Endodermal cell (in vitro differentiated cells): Measurements from ENCODE around the gene SLC12A3. TPM values are rescaled to one million over a fixed set of nuclear protein-coding genes. Genes with fewer than 3 reads are reported as not detected.
A peak's percentile ranks its signal among the peaks of the same experiment; 100 is the strongest.

Experiments used
- DNase-seq: peaks from one replicate; pipeline ENCODE4 v3.0.0-alpha.2; 2017
- H3K27ac ChIP-seq: 2 replicates; pipeline ENCODE4 v1.5.1; 2013; ENCODE audit warnings: mild to moderate bottlenecking, low read depth, low read length, moderate library complexity
- H3K27me3 ChIP-seq: 2 replicates; pipeline ENCODE4 v1.6.1; 2013; ENCODE audit warnings: mild to moderate bottlenecking, low read length, moderate library complexity; ENCODE audit not compliant: insufficient read depth, control insufficient read depth, poor library complexity, severe bottlenecking
- H3K36me3 ChIP-seq: 2 replicates; pipeline ENCODE4 v1.7.0; 2013; ENCODE audit warnings: mild to moderate bottlenecking, low read length, moderate library complexity; ENCODE audit not compliant: control insufficient read depth, insufficient read depth
- H3K4me1 ChIP-seq: one replicate; pipeline ENCODE4 v1.7.0; 2013; ENCODE audit warnings: low read length; ENCODE audit not compliant: control insufficient read depth, insufficient read depth
- H3K4me3 ChIP-seq: 2 replicates; pipeline ENCODE4 v1.5.1; 2013; ENCODE audit warnings: mild to moderate bottlenecking, low read length, moderate library complexity
- H3K9ac ChIP-seq: 2 replicates; pipeline ENCODE4 v1.6.1; 2013; ENCODE audit warnings: mild to moderate bottlenecking, low read length, moderate library complexity; ENCODE audit not compliant: poor library complexity, severe bottlenecking; ENCODE audit errors: extremely low read depth
- H3K9me3 ChIP-seq: 2 replicates; pipeline ENCODE4 v1.6.1; 2013; ENCODE audit warnings: mild to moderate bottlenecking, low read length, moderate library complexity; ENCODE audit not compliant: control insufficient read depth
- H3K27ac Mint-ChIP-seq: 2 replicates; pipeline ENCODE4 v1.8.0; 2020; ENCODE audit warnings: mixed read lengths
- H3K27me3 Mint-ChIP-seq: 2 replicates; pipeline ENCODE4 v1.8.0; 2021; ENCODE audit warnings: mild to moderate bottlenecking, mixed read lengths; ENCODE audit not compliant: insufficient read depth
- H3K36me3 Mint-ChIP-seq: 2 replicates; pipeline ENCODE4 v1.8.0; 2020; ENCODE audit warnings: low read depth, mixed read lengths
- H3K4me1 Mint-ChIP-seq: 2 replicates; pipeline ENCODE4 v1.8.0; 2020; ENCODE audit warnings: mixed read lengths
- H3K4me3 Mint-ChIP-seq: 2 replicates; pipeline ENCODE4 v1.8.0; 2020; ENCODE audit warnings: mild to moderate bottlenecking, moderate library complexity, mixed read lengths
- H3K9me3 Mint-ChIP-seq: 2 replicates; pipeline ENCODE4 v1.8.0; 2020; ENCODE audit warnings: mild to moderate bottlenecking, mixed read lengths
- CTCF ChIP-seq: fragments of 200-600 bp; sonication (generic); conservative IDR thresholded peaks from 2 replicates; pipeline ENCODE4 v1.5.0; 2021; ENCODE audit warnings: antibody characterized with exemption, mild to moderate bottlenecking
- WGBS, 2 experiments: methylation state at CpG; one replicate each; pipeline versions ENCODE4 v1.1.5 to v1.1.7; 2013; ENCODE audit warnings: missing lambda C conversion rate in 2 of 2, mixed read lengths in 1 of 2; ENCODE audit not compliant: insufficient coverage in 1 of 2, insufficient read length in 1 of 2; 5-methylcytosine and 5-hydroxymethylcytosine counted together
- total RNA-seq, 2 donors: library from RNA; stranded (reverse); fragmentation: NEBNext Ultra II Directional in 1 of 2; extraction: Animal tissue kit (Norgen Biotek cat#: 25700) in 1 of 2; gene quantifications; 2 replicates in 1 of 2; 3 replicates in 1 of 2; pipeline ENCODE4 v1.2.1, GENCODE V29; 2021

SLC12A3 gene
- total RNA-seq, 2 donors from 2014 or later = not detected

- Histone ChIP-seq H3K27me3 (no peaks in the 10 kb centered on the region), H3K4me1 (peaks cover 23% of the 10 kb centered on the region), H3K9ac (no peak overlapping the region), H3K9me3 (no peaks in the 10 kb centered on the region), H3K27ac (no peak overlapping the region), H3K36me3 (no peaks in the 10 kb centered on the region), H3K4me3 (no peak overlapping the region)
- Mint-ChIP-seq H3K4me1 (peaks cover 42% of the 10 kb centered on the region), H3K27ac (peak overlapping the region; percentile 81), H3K27me3 (no peaks in the 10 kb centered on the region), H3K4me3 (no peak overlapping the region), H3K36me3 (no peaks in the 10 kb centered on the region), H3K9me3 (no peaks in the 10 kb centered on the region)
- TF ChIP-seq CTCF = no peak
- no peak for DNase-seq
- WGBS, 2 experiments = 90 to 97% methylated on average over 8 of the region's 8 CpGs
These were observed 3.3 kb upstream of the SLC12A3 start for GRCh38 chr16:56861756-56862155.

GRCh38 chr16:56862776-56863175 is 2.2 kb upstream of the SLC12A3 start:
- H3K27ac ChIP-seq = no peak overlapping the region
- H3K9me3 Mint-ChIP-seq = no peaks in the 10 kb centered on the region

GRCh38 chr16:56865394-56866062 is 521 bp downstream of the SLC12A3 start:
- H3K27ac ChIP-seq = no peak overlapping the region
- no peak overlapping the region for H3K27ac Mint-ChIP-seq
- H3K9me3 Mint-ChIP-seq = no peaks in the 10 kb centered on the region
- no peaks in the 10 kb centered on the region for H3K27me3 Mint-ChIP-seq
- no peaks in the 10 kb centered on the region for H3K9me3 ChIP-seq
- H3K9ac ChIP-seq = no peak overlapping the region
- H3K36me3 Mint-ChIP-seq = no peaks in the 10 kb centered on the region
- no peaks in the 10 kb centered on the region for H3K27me3 ChIP-seq
- H3K4me1 Mint-ChIP-seq = peaks cover 33% of the 10 kb centered on the region
- DNase-seq = no peak
- no peak for TF ChIP-seq CTCF
- H3K4me1 ChIP-seq = peaks cover 20% of the 10 kb centered on the region
- no peaks in the 10 kb centered on the region for H3K36me3 ChIP-seq
- 96 to 97% methylated on average over 5 to 13 of the region's 13 CpGs for WGBS, 2 experiments
- H3K4me3 Mint-ChIP-seq = no peak overlapping the region
- no peak overlapping the region for H3K4me3 ChIP-seq

More at GRCh38 chr16:56862776-56863175, 2.2 kb upstream of the SLC12A3 start:
- Mint-ChIP-seq H3K4me1 (peaks cover 42% of the 10 kb centered on the region), H3K27me3 (no peaks in the 10 kb centered on the region), H3K36me3 (no peaks in the 10 kb centered on the region), H3K27ac (no peak overlapping the region), H3K4me3 (no peak overlapping the region)
- whole genome bisulfite sequencing, 2 experiments = 91 to 93% methylated on average over 3 to 5 of the region's 5 CpGs
- DNase-seq = no peak
- Histone ChIP-seq H3K4me1 (peaks cover 23% of the 10 kb centered on the region), H3K36me3 (no peaks in the 10 kb centered on the region), H3K4me3 (no peak overlapping the region), H3K9ac (no peak overlapping the region), H3K9me3 (no peaks in the 10 kb centered on the region), H3K27me3 (no peaks in the 10 kb centered on the region)
- no peak for TF ChIP-seq CTCF
